SKM-1 treated with dmso at 0.1 percent for 144 hours (cell line): ENCODE measurements around the gene PCDH1.

ENCODE experiments used
- DNase-seq: peaks from one replicate; lab custom pipeline; 2025; ENCODE audit not compliant: unreplicated experiment; lab: John Stamatoyannopoulos, UW

The PCDH1 gene

DNA sequence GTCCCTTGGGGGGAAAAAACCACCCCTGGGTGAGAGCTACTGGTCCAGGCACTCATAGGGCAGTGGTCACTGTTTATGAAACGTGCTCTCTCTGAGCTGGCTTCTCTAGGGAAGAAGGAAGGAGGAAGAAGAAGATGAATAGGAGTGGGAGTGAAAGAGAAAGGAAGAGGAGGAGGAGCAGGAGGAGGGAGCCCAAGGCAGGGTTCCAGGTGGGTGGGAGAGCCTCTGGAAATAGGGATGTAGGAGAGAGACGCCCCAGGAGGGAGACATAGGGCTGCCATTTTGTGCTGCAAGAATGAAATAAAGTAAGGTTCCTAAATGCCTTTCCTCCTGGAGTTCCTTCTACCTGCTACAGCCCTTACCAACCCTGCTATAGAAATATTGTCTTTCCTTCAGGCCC is 65.7 kb downstream of the PCDH1 start:
- DNase-seq = no peak

GRCh38 chr5:141811287-141812155 is 66.7 kb downstream of the PCDH1 start:
- DNase-seq = no peak

- DNase-seq = no peak
These were observed 67.5 kb downstream of the PCDH1 start for GRCh38 chr5:141810702-141811101.

- no peak for DNase-seq
These were observed 68.7 kb downstream of the PCDH1 start for GRCh38 chr5:141809380-141810096.

DNA sequence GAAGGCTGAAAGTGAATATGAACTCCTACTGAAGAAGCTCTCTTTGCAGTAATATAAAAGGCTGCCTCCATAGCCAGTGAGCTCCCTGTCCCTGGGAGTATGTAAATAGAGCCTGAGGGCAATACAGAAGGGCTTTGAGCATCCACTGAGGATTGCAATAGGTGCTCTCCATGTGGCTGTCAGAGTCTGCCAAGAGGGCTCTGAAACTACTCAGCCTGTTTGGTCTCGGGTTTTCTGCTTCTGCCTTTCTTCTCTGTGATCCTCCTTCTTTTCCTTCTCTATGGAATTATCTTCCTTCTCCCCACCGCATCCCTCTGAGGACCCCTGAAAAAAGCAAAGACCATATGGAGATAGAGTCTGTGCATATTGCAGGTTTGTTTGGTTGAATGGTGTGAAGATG is 69.4 kb downstream of the PCDH1 start:
- no peak for DNase-seq

- no peak for DNase-seq
These were observed 70.5 kb downstream of the PCDH1 start for GRCh38 chr5:141807732-141808131.

- no peak for DNase-seq
These were observed 70.9 kb downstream of the PCDH1 start for GRCh38 chr5:141807329-141807728.

- DNase-seq = no peak
These were observed 71.6 kb downstream of the PCDH1 start for GRCh38 chr5:141806626-141807025.

- DNase-seq = no peak
These were observed 72.2 kb downstream of the PCDH1 start for GRCh38 chr5:141805874-141806595.

DNA sequence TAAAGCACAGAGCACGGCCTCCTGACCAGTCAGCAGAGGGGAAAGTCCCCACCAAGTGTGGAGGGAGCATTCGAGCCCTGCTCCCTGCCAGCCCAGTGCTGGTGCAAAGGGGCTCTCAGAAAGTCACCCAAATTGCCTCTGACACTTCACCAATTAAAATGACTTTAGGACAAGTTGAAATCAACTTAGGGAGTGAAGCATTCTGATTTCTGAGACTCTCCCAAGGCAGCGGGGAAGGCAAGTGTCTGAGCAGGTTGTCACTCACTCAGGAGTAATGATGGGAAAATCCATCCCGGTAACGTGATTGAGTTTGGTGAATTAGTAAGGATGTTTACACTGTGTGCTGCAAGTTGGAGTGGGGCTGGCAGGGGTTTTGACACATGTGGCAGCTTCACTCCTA is 73.7 kb downstream of the PCDH1 start:
- no peak for DNase-seq
